GM13977 (cell line): ENCODE results near the gene CHKA.

Experiments
- DNase-seq: peaks from one replicate; pipeline ENCODE4 v3.0.0; 2012; ENCODE audit warnings: low spot score
- in situ Hi-C: fragments of 300-500 bp; cut with MboI; formaldehyde crosslinking; loops from one replicate; pipeline ENCODE4 v1.12.0; 2022; ENCODE audit warnings: low sequenced_read_pairs, low pct_unique_long_range_greater_than_20kb, mixed read lengths, inconsistent platforms; ENCODE audit not compliant: unreplicated experiment
- TF ChIP-seq, protein P1 (sequence below): IDR thresholded peaks from 2 replicates; pipeline ENCODE4 v1.5.1; 2012; ENCODE audit warnings: mild to moderate bottlenecking, control low read depth; ENCODE audit not compliant: insufficient read depth; ENCODE audit errors: extremely low read depth, missing control alignments

Gene CHKA

DNA sequence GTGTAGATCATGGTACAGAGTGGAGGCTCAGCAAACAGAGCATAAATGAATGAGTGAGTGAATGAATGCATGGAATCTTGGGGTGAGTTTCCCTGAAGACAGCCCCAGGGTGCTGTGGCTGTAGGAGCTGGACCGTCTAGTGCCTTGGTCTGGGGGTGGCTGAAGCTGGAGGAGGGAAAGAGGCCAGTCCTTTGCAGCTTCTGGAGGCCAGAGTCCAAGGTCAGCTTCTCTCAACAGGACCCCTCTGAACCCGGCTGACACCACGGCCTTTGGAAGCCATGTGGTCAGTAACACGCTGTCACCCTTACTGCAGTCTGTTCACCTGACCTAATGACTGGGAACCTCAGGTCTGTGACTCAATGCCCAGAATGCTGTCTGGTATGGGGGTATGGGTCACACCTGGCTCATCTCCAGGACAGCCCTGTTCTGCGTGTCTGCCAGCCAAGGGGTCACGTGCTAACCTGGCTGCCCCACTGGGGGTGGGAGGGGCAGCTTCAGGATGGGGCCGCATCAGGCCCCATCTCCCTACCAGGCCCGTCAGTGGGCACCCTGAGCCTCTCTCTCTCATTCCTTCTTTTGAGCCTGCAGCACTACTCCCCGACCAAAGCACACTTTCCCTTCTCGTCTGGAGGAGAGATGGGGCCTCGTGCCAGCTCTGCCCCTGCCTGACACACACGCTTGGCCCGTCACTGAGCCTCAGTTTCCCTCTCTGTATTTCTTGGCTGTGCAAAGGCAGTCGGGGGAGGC is 24.1 kb upstream of the CHKA start:
- in situ Hi-C loops = no loop called here
- no peak for DNase-seq
- TF ChIP-seq, protein P1, sequence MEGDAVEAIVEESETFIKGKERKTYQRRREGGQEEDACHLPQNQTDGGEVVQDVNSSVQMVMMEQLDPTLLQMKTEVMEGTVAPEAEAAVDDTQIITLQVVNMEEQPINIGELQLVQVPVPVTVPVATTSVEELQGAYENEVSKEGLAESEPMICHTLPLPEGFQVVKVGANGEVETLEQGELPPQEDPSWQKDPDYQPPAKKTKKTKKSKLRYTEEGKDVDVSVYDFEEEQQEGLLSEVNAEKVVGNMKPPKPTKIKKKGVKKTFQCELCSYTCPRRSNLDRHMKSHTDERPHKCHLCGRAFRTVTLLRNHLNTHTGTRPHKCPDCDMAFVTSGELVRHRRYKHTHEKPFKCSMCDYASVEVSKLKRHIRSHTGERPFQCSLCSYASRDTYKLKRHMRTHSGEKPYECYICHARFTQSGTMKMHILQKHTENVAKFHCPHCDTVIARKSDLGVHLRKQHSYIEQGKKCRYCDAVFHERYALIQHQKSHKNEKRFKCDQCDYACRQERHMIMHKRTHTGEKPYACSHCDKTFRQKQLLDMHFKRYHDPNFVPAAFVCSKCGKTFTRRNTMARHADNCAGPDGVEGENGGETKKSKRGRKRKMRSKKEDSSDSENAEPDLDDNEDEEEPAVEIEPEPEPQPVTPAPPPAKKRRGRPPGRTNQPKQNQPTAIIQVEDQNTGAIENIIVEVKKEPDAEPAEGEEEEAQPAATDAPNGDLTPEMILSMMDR = no peak

DNA sequence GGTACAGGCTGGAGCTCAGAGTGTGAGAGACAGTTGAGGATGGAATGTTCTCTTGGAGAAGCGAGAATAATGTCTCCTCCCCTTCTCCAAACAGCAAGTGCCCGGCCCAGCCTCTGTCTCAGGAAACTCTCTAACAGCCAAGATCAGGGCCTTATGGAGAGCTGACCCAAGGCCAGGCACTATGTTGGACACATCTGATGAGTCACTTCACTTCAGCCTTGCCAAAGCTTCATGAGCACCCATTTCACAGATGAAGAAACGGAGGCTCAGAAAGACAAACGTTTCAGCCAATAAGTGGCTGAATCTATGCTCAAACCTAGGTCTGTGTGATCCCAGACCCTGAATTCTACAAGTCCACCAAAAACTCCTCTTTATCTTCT is 22.1 kb upstream of the CHKA start:
- in situ Hi-C loops = no loop called here
- TF ChIP-seq, protein P1 = no peak
- DNase-seq = no peak

DNA sequence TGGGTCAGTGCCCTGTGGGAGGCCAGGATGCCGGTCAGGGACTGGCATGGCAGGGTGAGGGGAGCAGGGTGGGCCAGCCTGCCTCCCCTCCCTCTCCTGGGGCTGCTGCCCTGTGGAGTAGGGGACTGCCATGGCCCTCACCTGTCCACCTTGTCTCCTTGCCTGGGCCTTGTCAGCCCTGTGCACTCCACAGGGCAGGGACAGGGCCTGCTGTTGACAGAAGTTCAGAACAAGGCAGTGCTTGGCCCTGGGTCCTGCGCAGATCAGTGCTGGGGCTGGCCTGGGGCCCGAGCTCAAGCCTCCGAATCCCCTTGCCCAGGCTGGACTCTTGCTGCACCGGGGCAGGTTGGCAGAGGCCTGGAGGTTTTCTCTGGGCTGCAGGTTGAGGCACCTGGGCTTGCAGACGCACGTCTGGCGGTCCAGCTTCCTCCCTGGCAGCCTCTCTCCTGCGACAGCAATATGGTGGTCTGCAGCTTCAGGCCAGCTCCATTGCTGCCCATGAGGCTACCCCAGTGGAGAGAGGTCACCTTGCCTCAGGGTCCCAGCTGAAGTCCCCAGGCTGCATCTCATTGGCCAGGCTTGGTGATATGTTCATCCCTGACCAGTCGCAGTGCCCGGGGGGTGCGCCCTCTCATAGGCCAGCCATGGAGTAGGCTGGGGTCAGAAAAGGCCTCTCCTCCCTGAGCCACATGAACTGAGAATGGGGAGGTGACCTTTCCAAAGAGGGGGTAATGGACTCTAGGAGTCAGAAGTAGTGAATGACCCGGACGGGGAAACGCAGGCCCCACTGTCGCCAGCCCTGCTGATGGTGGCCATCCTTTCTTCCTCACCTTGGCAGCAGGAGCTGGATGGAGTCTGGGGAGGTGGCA is 21.5 kb upstream of the CHKA start:
- no peak for DNase-seq
- TF ChIP-seq, protein P1 = no peak
- in situ Hi-C loops = no loop called here

DNA sequence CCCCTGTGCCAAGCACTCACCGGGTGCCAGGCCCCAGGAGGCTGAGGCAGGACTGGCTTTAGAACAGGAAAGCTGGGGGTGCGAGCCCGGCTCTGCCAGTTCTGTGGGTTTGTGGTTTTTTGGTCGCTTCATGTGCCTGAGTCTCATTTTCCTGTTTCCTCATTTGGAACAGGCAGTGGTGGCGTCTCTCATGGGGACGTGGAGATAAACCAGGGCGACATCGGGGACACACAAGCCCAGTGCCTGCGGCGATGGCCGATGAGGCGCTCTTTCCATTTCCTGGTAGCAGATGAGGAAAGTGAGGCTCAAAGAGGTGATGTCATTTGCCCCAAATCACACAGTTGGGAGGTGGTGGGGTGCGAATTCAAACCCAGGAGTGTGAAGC is 20.8 kb upstream of the CHKA start:
- DNase-seq = no peak
- in situ Hi-C loops = no loop called here
- TF ChIP-seq, protein P1 = no peak

DNA sequence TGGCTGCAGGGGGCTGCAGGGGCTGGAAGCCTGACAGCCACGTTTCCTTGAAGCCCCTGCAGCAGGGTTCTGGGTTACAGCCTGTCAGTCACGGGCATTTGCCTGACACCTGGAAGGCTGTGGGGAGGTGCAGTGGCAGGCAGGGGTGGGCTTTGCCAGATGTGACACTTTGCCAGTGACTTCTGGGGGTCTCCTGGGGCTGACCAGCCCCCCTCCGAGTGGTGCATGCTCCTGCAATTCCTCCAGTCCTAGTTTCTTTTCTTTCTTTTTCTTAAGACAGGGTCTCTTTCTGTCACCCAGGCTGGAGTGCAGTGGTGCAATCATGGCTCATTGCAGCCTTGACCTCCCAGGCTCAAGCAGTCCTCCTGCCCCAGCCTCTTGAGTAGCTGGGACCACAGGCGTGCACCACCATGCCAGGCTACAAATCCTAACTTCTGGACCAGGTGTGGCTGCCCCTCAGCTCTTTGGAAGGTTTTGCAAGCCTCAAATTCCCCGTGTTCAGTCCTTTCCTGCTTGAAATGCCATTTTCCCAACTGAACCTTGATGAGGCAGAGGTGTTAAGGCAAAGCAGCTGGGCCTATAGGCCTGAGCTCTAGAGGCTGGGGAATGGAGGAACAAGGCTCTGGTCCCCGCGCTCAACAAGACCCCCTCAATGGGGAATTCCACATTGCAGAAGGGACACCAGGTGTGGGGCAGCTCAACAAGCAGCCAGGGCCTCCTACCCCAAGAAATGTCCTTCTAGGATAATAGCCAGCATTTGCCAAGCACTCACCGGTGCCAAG is 20.2 kb upstream of the CHKA start:
- DNase-seq = no peak
- in situ Hi-C loops = no loop called here
- TF ChIP-seq, protein P1 = no peak

DNA sequence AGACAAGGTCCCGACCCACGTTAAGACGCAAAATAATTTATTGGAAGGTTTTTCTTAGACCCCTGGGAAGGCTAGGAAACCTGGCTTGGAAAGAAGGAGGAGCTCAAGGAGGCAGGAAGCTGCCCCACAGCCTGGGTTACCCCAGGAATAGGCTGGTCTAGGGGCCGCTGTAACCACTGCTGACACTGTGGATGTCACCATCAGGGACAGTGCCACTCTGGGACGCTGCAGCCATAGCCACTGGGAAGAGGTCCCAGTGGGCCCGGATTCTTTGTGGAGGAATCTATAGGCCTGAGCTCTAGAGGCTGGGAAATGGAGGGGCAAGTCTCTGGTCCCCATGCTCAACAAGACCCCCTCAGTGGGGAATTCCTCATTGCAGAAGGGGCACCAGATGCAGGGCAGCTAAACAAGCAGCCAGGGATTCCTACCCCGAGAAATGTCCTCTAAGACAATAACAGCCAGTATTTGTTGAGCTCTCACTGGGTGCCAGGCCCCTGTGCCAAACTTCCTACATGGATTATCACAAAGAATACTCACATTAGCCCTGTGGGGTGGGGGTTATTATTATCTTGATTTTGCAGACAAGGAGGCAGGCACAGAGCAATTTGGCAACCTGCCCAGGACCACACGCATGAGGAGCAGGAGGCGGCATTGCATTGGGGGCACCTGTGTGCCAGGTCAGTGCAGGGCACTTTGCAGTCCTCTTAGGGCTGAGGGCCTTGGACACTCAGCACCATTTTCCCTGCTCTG is 19.5 kb upstream of the CHKA start:
- no peak for DNase-seq
- in situ Hi-C loops = no loop called here
- TF ChIP-seq, protein P1 = no peak
